Esophagus muscularis mucosa (tissue), 4 donors: ENCODE results near the gene MAP3K2.
A peak's percentile ranks its signal among the peaks of the same experiment; 100 is the strongest.

ENCODE experiments used
- CTCF ChIP-seq, 3 experiments: fragments of 200-600 bp in 2 of 3; fragments of 450-650 bp in 1 of 3; sonication (generic) in 2 of 3; IDR thresholded peaks; one replicate each; pipeline ENCODE4 v1.5.1; 2017 to 2019; ENCODE audit warnings: antibody characterized with exemption in 3 of 3, mild to moderate bottlenecking in 2 of 3, moderate library complexity in 1 of 3
- EP300 ChIP-seq: sonication (generic); formaldehyde crosslinking; IDR thresholded peaks from one replicate; pipeline ENCODE4 v1.6.1; 2017; ENCODE audit warnings: antibody characterized with exemption
- POLR2A ChIP-seq: fragments of 450-650 bp; IDR thresholded peaks from one replicate; pipeline ENCODE4 v1.6.1; 2017; ENCODE audit warnings: antibody characterized with exemption, moderate library complexity, mild to moderate bottlenecking, low read depth
- POLR2AphosphoS5 ChIP-seq, 2 donors: sonication (generic); formaldehyde crosslinking; IDR thresholded peaks; one replicate each; pipeline ENCODE4 v1.6.1; 2017; ENCODE audit warnings: antibody characterized with exemption in 2 of 2

GRCh38 chr2:127410871-127411652 lies 23.3 kb upstream of the MAP3K2 start:
- TF ChIP-seq CTCF (IDR thresholded peaks at IDR 0.05) (no peak), POLR2A (no peak), POLR2AphosphoS5 (IDR thresholded peaks at IDR 0.05) (peak in 1 of 2 donors; percentile 62), EP300 (no peak)
